Esophagus muscularis mucosa (tissue), 4 donors: ENCODE results near the gene ISG15. TPM values are rescaled to one million over a fixed set of nuclear protein-coding genes. Genes with fewer than 3 reads are reported as not detected.

Experiments used
- DNase-seq: peaks from one replicate; pipeline ENCODE4 v3.0.0-alpha.2; 2017; ENCODE audit errors: extremely low spot score
- H3K27ac ChIP-seq, 4 donors: fragments of 200-600 bp; sonication (generic); replicated peaks in 1 of 4; 1 replicate in 3 of 4; 2 replicates in 1 of 4; pipeline ENCODE4 v1.5.1; 2016 to 2019; ENCODE audit warnings: mild to moderate bottlenecking in 1 of 4
- H3K27me3 ChIP-seq, 4 donors: fragments of 200-600 bp; sonication (generic); one replicate each; pipeline versions ENCODE4 v1.5.1 to v1.6.0; 2016 to 2019
- H3K36me3 ChIP-seq, 4 donors: fragments of 200-600 bp; sonication (generic); one replicate each; pipeline ENCODE4 v1.5.1; 2016 to 2019
- H3K4me1 ChIP-seq, 4 donors: fragments of 200-600 bp; sonication (generic); one replicate each; pipeline ENCODE4 v1.5.1; 2016 to 2019
- H3K4me3 ChIP-seq, 4 donors: fragments of 200-600 bp; sonication (generic); 1 replicate in 2 of 4; 2 replicates in 2 of 4; pipeline ENCODE4 v1.5.1; 2016 to 2019; ENCODE audit warnings: mild to moderate bottlenecking in 4 of 4, moderate library complexity in 1 of 4
- H3K9me3 ChIP-seq, 4 donors: fragments of 200-600 bp; sonication (generic); 1 replicate in 3 of 4; 2 replicates in 1 of 4; pipeline ENCODE4 v1.5.1; 2016 to 2019
- EP300 ChIP-seq: sonication (generic); formaldehyde crosslinking; IDR thresholded peaks from one replicate; pipeline ENCODE4 v1.6.1; 2017; ENCODE audit warnings: antibody characterized with exemption
- POLR2A ChIP-seq: fragments of 450-650 bp; IDR thresholded peaks from one replicate; pipeline ENCODE4 v1.6.1; 2017; ENCODE audit warnings: antibody characterized with exemption, moderate library complexity, mild to moderate bottlenecking, low read depth
- POLR2AphosphoS5 ChIP-seq, 2 donors: sonication (generic); formaldehyde crosslinking; IDR thresholded peaks; one replicate each; pipeline ENCODE4 v1.6.1; 2017; ENCODE audit warnings: antibody characterized with exemption in 2 of 2
- WGBS: methylation state at CpG from one replicate; pipeline ENCODE4 v1.1.5; 2018; 5-methylcytosine and 5-hydroxymethylcytosine counted together
- intact Hi-C: fragments of 100-400 bp; cut with DNase I; formaldehyde crosslinking; loops from one replicate; pipeline ENCODE4 v1.15.1; 2023
- total RNA-seq, 4 donors: library from RNA; depleted of rRNA; stranded (reverse); fragments of >200 nt; gene quantifications; one replicate each; pipeline versions ENCODE4 v1.1.0 to v1.2.1, GENCODE V29; 2016
- TF ChIP-seq, protein P1 (sequence below), 3 experiments: fragments of 200-600 bp in 2 of 3; fragments of 450-650 bp in 1 of 3; sonication (generic) in 2 of 3; IDR thresholded peaks; one replicate each; pipeline ENCODE4 v1.5.1; 2017 to 2019; ENCODE audit warnings: antibody characterized with exemption in 3 of 3, mild to moderate bottlenecking in 2 of 3, moderate library complexity in 1 of 3

The ISG15 gene
- total RNA-seq, 4 donors from 2014 or later = 39.4 to 74.9 (median 41.1) TPM

DNA sequence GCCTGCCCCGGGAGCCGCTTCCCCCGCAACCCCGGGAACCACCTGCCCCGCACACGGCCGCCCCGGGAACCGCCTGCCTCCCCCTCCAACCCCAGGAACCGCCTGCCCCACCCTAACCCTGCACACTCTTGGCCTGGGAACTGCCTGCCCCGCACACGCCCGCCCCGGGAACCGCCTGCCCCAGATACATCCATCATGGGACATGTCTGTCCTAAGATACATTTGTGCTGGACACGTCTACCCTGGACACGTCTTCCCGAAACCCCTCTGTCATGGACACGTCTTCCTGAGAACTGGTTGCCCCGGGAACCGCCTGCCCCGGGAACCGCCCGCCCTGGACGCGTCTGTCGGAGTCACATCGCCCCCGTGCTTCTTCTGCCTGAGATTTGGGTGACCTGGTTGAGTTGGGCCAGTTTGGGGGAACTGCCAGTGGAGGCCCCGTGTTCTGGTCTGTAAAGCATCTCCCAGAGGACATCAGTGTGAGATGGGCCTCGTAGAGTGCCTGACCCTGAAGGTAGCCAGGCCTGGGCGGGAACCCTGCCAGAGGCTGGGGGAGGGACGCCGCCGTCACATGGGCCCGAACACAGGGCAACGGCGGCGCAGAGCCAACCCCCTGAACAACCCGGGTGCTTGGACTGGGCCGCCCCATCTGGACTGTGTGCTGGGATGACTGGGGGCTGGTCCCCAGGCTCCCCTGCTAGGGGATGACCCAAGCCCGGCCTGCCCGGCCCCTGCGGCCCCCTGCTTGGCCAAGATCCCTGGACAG, 35.0 kb upstream of the ISG15 start:
- intact Hi-C loops = no loop called here
- no peaks in the 10 kb centered on the region for H3K9me3 ChIP-seq
- peaks cover 5 to 14% (median 10%) of the 10 kb centered on the region in 4 donors for H3K4me1 ChIP-seq
- H3K27ac ChIP-seq = no peak overlapping the region
- DNase-seq = no peak
- no peak overlapping the region for H3K4me3 ChIP-seq
- H3K27me3 ChIP-seq = peaks cover 0 to 82% (median 9%) of the 10 kb centered on the region in 4 donors
- no peaks in the 10 kb centered on the region for H3K36me3 ChIP-seq
- TF ChIP-seq POLR2AphosphoS5 (IDR thresholded peaks at IDR 0.05) (no peak), EP300 (no peak), POLR2A (no peak)
- TF ChIP-seq, protein P1, sequence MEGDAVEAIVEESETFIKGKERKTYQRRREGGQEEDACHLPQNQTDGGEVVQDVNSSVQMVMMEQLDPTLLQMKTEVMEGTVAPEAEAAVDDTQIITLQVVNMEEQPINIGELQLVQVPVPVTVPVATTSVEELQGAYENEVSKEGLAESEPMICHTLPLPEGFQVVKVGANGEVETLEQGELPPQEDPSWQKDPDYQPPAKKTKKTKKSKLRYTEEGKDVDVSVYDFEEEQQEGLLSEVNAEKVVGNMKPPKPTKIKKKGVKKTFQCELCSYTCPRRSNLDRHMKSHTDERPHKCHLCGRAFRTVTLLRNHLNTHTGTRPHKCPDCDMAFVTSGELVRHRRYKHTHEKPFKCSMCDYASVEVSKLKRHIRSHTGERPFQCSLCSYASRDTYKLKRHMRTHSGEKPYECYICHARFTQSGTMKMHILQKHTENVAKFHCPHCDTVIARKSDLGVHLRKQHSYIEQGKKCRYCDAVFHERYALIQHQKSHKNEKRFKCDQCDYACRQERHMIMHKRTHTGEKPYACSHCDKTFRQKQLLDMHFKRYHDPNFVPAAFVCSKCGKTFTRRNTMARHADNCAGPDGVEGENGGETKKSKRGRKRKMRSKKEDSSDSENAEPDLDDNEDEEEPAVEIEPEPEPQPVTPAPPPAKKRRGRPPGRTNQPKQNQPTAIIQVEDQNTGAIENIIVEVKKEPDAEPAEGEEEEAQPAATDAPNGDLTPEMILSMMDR (IDR thresholded peaks at IDR 0.05) = no peak
- WGBS = 85% methylated on average over 24 of the region's 44 CpGs

DNA sequence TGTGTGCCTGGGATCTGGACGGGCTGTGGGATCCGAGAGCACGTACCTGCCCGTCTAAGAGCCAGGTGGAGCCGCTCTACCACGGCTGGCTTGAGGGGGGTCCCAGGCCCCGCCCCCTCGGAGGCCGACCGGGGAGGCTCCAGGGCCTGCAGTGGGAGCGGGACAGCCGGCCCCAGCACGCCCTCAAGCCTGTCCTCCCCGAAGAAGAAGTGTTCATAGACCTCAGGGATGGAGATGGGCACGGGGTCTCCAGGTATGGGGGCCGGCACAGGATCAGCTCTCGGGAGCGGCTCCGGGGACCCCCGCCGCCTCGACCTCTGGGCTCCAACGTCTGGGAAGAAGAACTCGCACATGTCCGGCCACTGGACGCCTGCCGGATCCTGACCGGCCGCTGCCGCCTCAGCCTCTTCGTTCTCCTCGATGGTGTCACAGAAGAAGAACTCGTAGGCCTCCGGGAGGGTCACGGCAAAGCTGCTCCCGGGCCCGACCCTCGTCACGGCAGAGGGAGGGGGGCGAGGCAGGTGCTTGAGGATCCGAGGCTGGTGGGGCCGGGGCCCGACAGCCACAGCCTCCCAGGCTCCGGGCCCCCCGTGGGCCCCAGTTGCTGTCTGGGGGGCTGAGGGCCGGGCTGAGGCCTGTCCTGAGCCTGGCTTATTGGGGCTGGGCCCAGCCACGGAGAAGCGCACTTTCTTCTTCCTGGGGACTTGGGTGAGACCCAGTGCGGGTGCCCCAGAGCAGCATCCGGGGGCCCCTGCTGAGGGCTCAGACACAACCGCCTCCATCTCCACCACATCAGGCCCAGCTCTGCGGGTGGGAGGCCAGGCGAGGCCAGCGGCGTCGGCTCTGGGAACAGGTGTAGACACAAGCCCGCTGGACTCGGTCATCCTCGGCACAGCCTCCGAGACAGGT, 34.2 kb upstream of the ISG15 start:
- no peaks in the 10 kb centered on the region for H3K36me3 ChIP-seq
- 90% methylated on average over 9 of the region's 60 CpGs for WGBS
- H3K9me3 ChIP-seq = no peaks in the 10 kb centered on the region
- H3K27me3 ChIP-seq = peaks cover 0 to 82% (median 5%) of the 10 kb centered on the region in 4 donors
- TF ChIP-seq POLR2A = no peak
- no peak for TF ChIP-seq EP300
- TF ChIP-seq, protein P1 (IDR thresholded peaks at IDR 0.05) = no peak
- TF ChIP-seq POLR2AphosphoS5 (IDR thresholded peaks at IDR 0.05) = no peak
- peaks cover 9 to 18% (median 12%) of the 10 kb centered on the region in 4 donors for H3K4me1 ChIP-seq
- no peak overlapping the region for H3K27ac ChIP-seq
- H3K4me3 ChIP-seq = no peak overlapping the region
- no peak for DNase-seq
- intact Hi-C loops = no loop called here

DNA sequence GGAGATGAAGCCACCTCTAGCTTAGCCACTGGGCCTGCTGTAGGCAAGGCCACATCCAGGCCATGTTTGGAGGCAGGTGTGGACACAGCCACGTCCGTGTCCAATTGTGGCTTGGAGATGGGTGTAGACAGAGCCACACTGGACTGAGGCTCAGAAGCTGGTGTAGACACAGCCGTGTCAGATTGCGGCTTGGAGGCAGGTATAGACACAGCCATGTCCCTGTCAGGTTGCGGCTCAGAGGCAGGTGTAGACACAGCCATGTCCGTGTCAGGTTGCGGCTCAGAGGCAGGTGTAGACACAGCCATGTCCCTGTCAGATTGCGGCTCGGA, 33.6 kb upstream of the ISG15 start:
- Histone ChIP-seq H3K4me1 (peaks cover 12 to 21% (median 16%) of the 10 kb centered on the region in 4 donors), H3K27me3 (peaks cover 0 to 82% (median 3%) of the 10 kb centered on the region in 4 donors), H3K36me3 (no peaks in the 10 kb centered on the region), H3K27ac (no peak overlapping the region), H3K9me3 (no peaks in the 10 kb centered on the region), H3K4me3 (no peak overlapping the region)
- TF ChIP-seq EP300 (no peak), POLR2AphosphoS5 (IDR thresholded peaks at IDR 0.05) (no peak), POLR2A (no peak)
- TF ChIP-seq, protein P1 (IDR thresholded peaks at IDR 0.05) = no peak
- 95% methylated on average over 9 of the region's 9 CpGs for WGBS
- intact Hi-C loops = no loop called here
- no peak for DNase-seq

DNA sequence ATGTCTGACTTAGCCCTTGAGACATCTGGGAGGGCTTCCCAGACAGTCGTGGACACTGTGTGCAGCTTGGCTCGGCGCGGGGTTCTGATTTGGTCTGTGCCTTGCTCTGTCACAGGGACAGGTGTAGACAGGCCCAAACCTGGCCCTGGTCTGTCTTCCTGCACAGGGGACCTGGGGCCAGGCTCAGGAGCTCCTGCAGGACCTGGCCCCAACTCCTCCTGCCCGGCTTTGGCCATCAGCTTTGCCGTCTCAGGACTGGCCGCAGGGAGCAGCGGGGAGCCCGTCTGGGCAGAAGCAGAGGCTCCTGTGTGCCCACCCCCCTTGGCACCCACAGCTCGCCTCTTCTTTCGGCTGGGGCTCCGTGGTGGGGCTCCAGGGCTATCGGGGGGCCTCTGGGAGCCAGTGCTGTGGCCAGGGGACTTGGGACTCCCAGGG, 33.1 kb upstream of the ISG15 start:
- no peaks in the 10 kb centered on the region for H3K36me3 ChIP-seq
- no peak for DNase-seq
- TF ChIP-seq POLR2A = no peak
- TF ChIP-seq, protein P1 (IDR thresholded peaks at IDR 0.05) = no peak
- TF ChIP-seq POLR2AphosphoS5 (IDR thresholded peaks at IDR 0.05) = no peak
- TF ChIP-seq EP300 = no peak
- intact Hi-C loops = no loop called here
- H3K4me3 ChIP-seq = no peak overlapping the region
- 85% methylated on average over 12 of the region's 13 CpGs for WGBS
- H3K27me3 ChIP-seq = peaks cover 0 to 82% (median 3%) of the 10 kb centered on the region in 4 donors
- no peaks in the 10 kb centered on the region for H3K9me3 ChIP-seq
- H3K27ac ChIP-seq = no peak overlapping the region
- H3K4me1 ChIP-seq = peaks cover 12 to 21% (median 16%) of the 10 kb centered on the region in 4 donors
